ENCODE data around the gene DBNL.
"Not testable (repeated sequence)": the region's sequence is repeated elsewhere in the genome, so short reads cannot be mapped to it uniquely, and the experiment has no call there.

DNA sequence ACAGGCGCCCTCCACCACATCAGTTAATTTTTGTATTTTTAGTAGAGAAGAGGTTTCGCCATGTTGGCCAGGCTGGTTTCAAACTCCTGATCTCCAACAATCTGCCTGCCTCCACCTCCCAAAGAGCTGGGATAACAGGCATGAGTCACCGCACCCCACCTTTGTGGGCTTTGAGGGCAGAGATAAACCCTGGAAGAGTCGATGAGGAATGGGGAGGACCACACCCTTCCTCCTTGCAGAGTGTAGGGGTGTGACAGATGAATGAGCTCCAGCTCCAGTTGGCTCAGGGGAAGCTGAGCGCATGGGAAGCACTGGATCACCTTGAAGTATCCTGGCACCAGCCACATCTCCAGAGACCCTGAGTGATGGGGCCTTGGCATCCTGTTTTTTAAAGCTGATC lies 14.5 kb upstream of the DBNL start:
- TF ChIP-seq, protein P1, sequence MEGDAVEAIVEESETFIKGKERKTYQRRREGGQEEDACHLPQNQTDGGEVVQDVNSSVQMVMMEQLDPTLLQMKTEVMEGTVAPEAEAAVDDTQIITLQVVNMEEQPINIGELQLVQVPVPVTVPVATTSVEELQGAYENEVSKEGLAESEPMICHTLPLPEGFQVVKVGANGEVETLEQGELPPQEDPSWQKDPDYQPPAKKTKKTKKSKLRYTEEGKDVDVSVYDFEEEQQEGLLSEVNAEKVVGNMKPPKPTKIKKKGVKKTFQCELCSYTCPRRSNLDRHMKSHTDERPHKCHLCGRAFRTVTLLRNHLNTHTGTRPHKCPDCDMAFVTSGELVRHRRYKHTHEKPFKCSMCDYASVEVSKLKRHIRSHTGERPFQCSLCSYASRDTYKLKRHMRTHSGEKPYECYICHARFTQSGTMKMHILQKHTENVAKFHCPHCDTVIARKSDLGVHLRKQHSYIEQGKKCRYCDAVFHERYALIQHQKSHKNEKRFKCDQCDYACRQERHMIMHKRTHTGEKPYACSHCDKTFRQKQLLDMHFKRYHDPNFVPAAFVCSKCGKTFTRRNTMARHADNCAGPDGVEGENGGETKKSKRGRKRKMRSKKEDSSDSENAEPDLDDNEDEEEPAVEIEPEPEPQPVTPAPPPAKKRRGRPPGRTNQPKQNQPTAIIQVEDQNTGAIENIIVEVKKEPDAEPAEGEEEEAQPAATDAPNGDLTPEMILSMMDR (IDR thresholded peaks at IDR 0.05), result not testable (repeated sequence)
- TF ChIP-seq POLR2AphosphoS5, POLR2A, EP300 (IDR thresholded peaks at IDR 0.05): not testable (repeated sequence)
